ENCODE measurements around the gene XPR1.

The XPR1 gene

GRCh38 chr1:180796897-180797640 lies 165.2 kb downstream of the XPR1 start:
- no peak overlapping the region for H3K4me3 ChIP-seq (replicated peaks in 1 of 2; ENCODE audit: low read depth in 2 of 2, low read length in 2 of 2)
- DNase-seq (ENCODE audit: low read depth in 2 of 2): no peak
- TF ChIP-seq CTCF (IDR thresholded peaks at IDR 0.05; ENCODE audit: low read depth, low read length): no peak

GRCh38 chr1:180800945-180801344 lies 169.1 kb downstream of the XPR1 start:
- DNase-seq (ENCODE audit: low read depth in 2 of 2): no peak
- no peak overlapping the region for H3K4me3 ChIP-seq (replicated peaks in 1 of 2; ENCODE audit: low read depth in 2 of 2, low read length in 2 of 2)
- TF ChIP-seq CTCF (IDR thresholded peaks at IDR 0.05; ENCODE audit: low read depth, low read length): no peak

GRCh38 chr1:180802813-180803212 lies 171.0 kb downstream of the XPR1 start:
- no peak overlapping the region for H3K4me3 ChIP-seq (replicated peaks in 1 of 2; ENCODE audit: low read depth in 2 of 2, low read length in 2 of 2)
- TF ChIP-seq CTCF (IDR thresholded peaks at IDR 0.05; ENCODE audit: low read depth, low read length): no peak
- DNase-seq (ENCODE audit: low read depth in 2 of 2): no peak

- no peak for DNase-seq (ENCODE audit: low read depth in 2 of 2)
- no peak for TF ChIP-seq CTCF (IDR thresholded peaks at IDR 0.05; ENCODE audit: low read depth, low read length)
- no peak overlapping the region for H3K4me3 ChIP-seq (replicated peaks in 1 of 2; ENCODE audit: low read depth in 2 of 2, low read length in 2 of 2)
These were observed 173.5 kb downstream of the XPR1 start for GRCh38 chr1:180805316-180805715.

DNA sequence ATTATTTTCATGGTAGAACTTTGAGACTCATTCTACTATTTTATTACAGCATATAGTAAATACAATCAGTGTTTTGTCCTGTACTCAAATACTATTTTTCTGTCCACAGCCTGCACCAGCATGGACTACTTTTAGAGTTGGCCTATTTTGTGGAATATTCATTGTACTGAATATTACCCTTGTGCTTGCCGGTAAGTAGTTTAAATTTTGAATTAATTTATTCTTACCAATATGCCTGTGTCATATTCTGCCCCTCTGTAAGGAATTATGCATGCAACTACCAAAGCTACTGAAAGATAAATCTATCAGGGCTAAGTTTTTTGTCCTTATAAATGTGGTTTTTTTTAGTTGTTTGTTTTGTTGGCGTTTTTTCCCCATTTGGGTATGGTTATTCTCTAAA lies 179.5 kb downstream of the XPR1 start:
- no peak overlapping the region for H3K4me3 ChIP-seq (replicated peaks in 1 of 2; ENCODE audit: low read depth in 2 of 2, low read length in 2 of 2)
- no peak for TF ChIP-seq CTCF (IDR thresholded peaks at IDR 0.05; ENCODE audit: low read depth, low read length)
- no peak for DNase-seq (ENCODE audit: low read depth in 2 of 2)

GRCh38 chr1:180811886-180812285 lies 180.1 kb downstream of the XPR1 start:
- no peak overlapping the region for H3K4me3 ChIP-seq (replicated peaks in 1 of 2; ENCODE audit: low read depth in 2 of 2, low read length in 2 of 2)
- no peak for TF ChIP-seq CTCF (IDR thresholded peaks at IDR 0.05; ENCODE audit: low read depth, low read length)
- no peak for DNase-seq (ENCODE audit: low read depth in 2 of 2)

- DNase-seq (ENCODE audit: low read depth in 2 of 2): no peak
These were observed 182.4 kb downstream of the XPR1 start for GRCh38 chr1:180814258-180814657.

More at GRCh38 chr1:180814258-180814657, 182.4 kb downstream of the XPR1 start:
- H3K4me3 ChIP-seq (replicated peaks in 1 of 2; ENCODE audit: low read depth in 2 of 2, low read length in 2 of 2): no peak overlapping the region
- no peak for TF ChIP-seq CTCF (IDR thresholded peaks at IDR 0.05; ENCODE audit: low read depth, low read length)

All from cardiac fibroblast (primary cell).